GM19395 (cell line): Measurements from ENCODE around the gene TMEM9.

Source experiments
- ATAC-seq: cut with Tn5 transposase; IDR thresholded peaks from one replicate; pipeline ENCODE4 v1.9.1; 2021; ENCODE audit warnings: mild to moderate bottlenecking, moderate library complexity; ENCODE audit not compliant: unreplicated experiment

Gene TMEM9

GRCh38 chr1:201085902-201086735 is 68.2 kb downstream of the TMEM9 start:
- ATAC-seq, result no peak
